ENCODE measurements around the gene CD302.
"Not testable (repeated sequence)": the region's sequence is repeated elsewhere in the genome, so short reads cannot be mapped to it uniquely, and the experiment has no call there.

CD302 gene

GRCh38 chr2:159744363-159744762, 53.6 kb downstream of the CD302 start:
- no peak for DNase-seq

DNA sequence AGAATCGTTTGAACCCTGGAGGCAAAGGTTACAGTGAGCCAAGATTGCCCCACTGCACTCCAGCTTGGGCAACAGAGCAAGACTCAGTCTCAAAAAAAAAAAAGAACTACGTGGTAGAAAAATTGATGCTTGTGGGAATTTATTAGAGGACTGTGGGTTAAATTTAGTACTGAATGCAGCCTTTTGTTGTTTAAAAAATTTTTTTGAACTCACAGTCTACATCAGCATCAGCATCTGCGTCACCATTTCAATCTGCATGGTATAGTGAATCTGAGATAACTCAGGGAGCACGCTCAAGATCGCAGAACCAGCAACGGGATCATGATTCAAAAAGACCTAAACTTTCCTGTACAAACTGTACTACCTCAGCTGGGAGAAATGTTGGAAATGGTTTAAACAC, 55.2 kb downstream of the CD302 start:
- DNase-seq: no peak

DNA sequence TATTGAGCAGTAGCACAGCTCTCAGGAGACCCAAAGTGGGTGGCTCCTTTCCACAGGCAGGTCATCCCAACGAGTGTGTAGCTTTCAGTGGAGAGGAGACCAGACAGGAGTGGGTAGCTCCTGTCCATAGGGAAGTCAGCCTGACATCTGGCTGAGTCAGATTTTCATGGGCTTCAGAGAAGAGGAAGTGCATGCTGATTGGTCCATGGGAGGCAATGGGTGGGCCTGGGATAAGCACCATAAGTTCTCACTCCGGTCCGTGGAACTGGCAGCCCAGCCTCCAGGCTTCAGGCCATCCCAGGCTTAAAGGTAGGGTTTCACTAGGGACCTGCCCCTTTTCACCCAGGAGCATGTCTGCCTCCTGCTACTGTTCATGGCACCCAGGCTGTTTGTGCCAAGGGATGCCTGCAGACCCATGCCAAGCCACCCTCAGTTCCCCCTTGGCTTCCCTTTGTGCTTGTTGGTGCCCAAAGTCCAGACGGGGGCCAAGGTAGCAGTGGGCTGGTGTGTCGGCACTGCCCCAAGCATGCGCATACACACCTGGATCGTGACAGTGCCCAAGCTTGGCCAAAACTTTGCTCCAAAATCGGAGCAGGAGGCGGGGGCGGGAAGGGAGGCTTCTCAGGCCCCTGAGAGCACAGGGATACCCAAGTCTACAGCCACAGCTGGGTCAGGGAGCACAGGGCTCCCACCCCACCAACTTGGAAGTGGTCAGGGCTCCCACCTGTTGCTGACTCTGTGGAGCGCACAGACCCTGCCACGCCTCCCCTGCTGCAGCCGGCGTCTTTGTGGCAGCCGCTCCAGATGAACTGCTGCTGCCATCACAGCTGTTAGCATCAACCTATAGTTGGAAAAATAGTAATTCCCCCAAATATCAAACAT, 59.3 kb downstream of the CD302 start:
- DNase-seq: no peak

DNA sequence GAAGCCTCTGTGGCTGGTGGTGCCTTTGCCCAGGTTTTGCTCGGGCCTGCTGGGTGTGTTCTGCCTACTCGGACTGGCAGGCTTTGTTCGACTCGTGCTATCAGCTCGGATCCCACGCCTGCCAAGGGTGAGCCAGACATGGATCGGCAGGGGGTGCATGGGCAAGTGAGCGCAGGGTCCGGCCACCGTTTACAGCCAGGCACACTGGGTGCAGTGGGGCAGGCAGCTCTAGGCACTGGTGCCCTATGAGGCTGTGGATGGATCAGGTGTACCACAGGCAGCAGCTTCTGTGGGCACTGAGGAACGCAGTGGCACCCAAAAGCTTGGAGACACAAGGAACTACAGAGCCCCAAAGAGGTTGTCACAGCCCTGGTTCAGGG, 60.1 kb downstream of the CD302 start:
- DNase-seq: no peak

- DNase-seq: no peak
Measured at GRCh38 chr2:159737292-159737916, 60.6 kb downstream of the CD302 start.

DNA sequence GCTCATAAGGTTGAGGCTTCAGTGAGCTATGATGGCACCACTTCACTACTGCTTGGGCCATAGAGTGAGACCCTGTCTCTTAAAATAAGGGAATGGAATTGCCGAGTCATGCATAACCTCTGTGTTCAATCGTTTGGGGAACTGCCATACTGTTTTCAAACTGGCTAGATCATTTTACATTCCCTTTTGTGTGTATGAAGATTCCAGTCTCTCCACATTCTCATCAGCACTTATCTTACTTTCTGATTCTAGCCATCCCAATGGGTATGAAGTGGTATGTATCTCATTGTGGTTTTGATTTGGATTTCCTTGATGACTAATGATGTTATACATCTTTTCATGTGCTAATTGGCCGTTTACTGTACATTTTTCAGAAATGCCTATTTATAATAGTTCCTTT, 62.0 kb downstream of the CD302 start:
- DNase-seq: no peak

DNA sequence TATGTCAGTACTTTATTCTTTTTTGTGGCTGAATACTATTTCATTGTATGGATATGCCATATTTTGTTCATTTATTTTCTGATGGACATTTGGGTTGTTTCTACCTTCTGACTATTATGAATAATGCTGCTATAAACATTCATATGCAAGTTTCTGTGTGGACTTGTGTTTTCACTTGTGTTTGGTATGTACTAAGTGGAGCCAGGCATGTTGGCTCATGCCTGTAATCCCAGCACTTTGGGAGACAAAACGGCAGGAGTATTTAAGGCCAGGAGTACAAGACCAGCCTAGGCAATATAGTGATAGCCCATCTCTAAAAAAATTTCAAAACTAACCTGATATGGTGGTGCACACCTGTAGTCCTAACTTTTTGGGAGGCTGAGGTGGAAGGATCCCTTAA, 62.4 kb downstream of the CD302 start:
- DNase-seq: no peak

- no peak for DNase-seq
Measured at GRCh38 chr2:159728629-159729028, 69.4 kb downstream of the CD302 start.

DNA sequence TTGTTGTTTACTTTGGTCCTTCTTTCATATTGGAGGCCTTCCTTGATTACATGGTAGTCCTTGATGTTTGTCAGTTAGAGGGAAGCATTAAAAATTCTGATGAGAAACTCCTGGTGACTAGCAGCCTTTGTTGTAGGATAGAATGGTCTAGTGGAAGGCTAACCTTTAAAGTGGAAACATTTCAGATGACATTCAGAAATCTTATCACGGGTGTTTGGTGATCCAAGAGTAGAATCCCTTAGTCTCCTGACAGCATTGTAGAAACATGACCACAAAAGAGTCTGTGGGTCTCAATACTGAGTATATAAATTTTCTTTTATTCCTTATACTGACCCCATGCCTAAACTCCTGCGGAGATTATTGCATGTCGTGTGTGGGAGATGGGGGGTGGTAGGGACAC, 72.3 kb downstream of the CD302 start:
- DNase-seq: no peak

DNA sequence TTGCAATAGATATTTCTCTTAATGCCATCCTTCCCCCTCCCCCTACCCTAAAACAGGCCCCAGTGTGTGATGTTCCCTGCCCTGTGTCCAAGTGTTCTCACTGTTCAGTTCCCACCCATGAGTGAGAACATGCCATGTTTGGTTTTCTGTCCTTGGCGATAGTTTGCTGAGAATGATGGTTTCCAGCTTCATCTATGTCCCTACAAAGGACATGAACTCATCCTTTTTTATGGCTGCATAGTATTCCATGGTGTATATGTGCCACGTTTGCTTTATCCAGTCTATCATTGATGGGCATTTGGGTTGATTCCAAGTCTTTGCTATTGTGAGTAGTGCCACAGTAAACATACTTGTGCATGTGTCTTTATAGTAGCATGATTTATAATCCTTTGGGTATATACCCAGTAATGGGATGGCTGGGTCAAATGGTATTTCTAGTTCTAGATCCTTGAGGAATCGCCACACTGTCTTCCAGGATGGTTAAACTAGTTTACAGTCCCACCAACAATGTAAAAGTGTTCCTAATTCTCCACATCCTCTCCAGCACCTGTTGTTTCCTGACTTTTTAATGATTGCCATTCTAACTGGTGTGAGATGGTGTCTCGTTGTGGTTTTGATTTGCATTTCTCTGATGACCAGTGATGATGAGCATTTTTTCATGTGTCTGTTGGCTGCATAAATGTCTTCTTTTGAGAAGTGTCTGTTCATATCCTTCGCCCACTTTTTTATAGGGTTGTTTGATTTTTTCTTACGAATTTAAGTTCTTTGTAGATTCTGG, 73.0 kb downstream of the CD302 start:
- DNase-seq: not testable (repeated sequence)

DNA sequence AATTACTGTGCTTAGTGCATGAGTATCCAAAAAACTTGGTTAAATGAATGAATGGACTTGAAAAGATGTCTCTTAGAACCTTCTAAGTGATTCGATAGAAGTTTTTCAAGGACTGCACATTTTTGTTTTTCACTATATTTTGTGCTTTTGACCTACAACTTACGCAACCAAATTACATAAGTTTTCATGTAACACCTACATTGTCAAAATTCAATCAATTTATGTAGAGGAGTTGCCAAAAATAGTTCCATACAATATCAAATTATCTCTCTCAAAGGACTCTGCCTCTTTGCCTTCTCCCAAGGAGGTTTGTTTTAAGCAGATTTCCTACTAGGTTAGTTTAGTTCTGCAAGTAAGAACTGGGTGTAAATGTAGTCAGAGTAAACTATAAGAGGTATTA, 75.4 kb downstream of the CD302 start:
- DNase-seq: no peak

- DNase-seq: no peak
Measured at GRCh38 chr2:159720676-159721075, 77.3 kb downstream of the CD302 start.

Data from NCI-H2029 (cell line).